AG09319 (cell line): ENCODE results near the gene ELOVL2.

Experiments used
- DNase-seq: peaks from one replicate; pipeline ENCODE4 v3.0.0-alpha.2; 2010; ENCODE audit warnings: low read depth; ENCODE audit errors: extremely low read depth
- TF ChIP-seq, protein P1 (sequence below): IDR thresholded peaks from 2 replicates; pipeline ENCODE4 v1.5.1; 2011; ENCODE audit warnings: low read depth, mild to moderate bottlenecking, inconsistent platforms, low read length, moderate library complexity

ELOVL2 gene

GRCh38 chr6:11042750-11043377, 1.2 kb downstream of the ELOVL2 start:
- DNase-seq, result no peak
- TF ChIP-seq, protein P1, sequence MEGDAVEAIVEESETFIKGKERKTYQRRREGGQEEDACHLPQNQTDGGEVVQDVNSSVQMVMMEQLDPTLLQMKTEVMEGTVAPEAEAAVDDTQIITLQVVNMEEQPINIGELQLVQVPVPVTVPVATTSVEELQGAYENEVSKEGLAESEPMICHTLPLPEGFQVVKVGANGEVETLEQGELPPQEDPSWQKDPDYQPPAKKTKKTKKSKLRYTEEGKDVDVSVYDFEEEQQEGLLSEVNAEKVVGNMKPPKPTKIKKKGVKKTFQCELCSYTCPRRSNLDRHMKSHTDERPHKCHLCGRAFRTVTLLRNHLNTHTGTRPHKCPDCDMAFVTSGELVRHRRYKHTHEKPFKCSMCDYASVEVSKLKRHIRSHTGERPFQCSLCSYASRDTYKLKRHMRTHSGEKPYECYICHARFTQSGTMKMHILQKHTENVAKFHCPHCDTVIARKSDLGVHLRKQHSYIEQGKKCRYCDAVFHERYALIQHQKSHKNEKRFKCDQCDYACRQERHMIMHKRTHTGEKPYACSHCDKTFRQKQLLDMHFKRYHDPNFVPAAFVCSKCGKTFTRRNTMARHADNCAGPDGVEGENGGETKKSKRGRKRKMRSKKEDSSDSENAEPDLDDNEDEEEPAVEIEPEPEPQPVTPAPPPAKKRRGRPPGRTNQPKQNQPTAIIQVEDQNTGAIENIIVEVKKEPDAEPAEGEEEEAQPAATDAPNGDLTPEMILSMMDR, result no peak

- DNase-seq, result no peak
- TF ChIP-seq, protein P1, result no peak
Measured at GRCh38 chr6:11042025-11042749, 1.9 kb downstream of the ELOVL2 start.

DNA sequence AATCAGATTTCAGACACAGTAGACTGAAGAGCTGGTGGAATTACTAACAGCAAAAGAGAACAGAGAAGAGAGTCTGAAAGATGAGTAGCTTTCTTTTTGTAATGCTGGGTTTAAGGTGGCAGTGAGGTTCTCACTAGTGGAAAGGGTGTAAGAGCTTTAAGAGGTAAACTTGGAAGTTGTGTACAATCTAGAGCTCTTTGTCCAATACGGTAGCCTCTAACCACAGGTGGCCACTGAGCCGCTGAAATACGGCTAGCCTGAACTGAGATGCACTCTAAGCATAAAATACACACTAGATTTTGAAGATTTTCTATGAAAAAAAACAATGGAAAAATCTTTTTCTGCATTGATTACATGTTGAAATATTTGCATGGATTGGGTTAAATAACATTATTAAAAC, 4.0 kb downstream of the ELOVL2 start:
- DNase-seq, result no peak
- TF ChIP-seq, protein P1, result no peak

GRCh38 chr6:11039040-11039439, 5.1 kb downstream of the ELOVL2 start:
- no peak for DNase-seq
- TF ChIP-seq, protein P1, result no peak

DNA sequence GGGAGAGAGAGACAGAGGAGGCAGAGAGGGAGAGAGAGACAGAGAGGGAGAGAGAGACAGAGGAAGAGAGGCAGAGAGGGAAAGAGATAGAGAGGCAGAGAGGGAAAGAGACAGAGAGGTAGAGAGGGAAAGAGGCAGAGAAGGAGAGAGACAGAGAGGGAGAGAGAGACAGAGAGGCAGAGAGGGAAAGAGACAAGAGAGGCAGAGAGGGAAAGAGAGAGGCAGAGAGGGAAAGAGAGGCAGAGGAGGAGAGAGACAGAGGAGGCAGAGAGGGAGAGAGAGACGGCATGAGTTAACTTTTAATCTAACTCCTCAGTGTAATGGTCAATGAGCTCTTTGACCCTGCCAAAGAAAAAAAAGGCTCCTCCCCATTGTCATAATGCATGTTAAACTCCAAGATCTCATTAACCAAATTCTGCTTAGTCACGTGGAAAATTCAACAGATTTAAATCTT, 7.1 kb downstream of the ELOVL2 start:
- TF ChIP-seq, protein P1, result no peak
- no peak for DNase-seq

- TF ChIP-seq, protein P1, result no peak
- DNase-seq, result no peak
Measured at GRCh38 chr6:11036351-11036740, 7.8 kb downstream of the ELOVL2 start.

GRCh38 chr6:11035616-11036350, 8.3 kb downstream of the ELOVL2 start:
- no peak for DNase-seq

More at GRCh38 chr6:11035616-11036350, 8.3 kb downstream of the ELOVL2 start:
- TF ChIP-seq, protein P1, result no peak
